Neuron (in vitro differentiated cells): ENCODE measurements around the gene TAF5.

Experiments used
- H2AFZ ChIP-seq: one replicate; pipeline ENCODE4 v1.6.1; 2013; ENCODE audit warnings: low read depth, mild to moderate bottlenecking, inconsistent platforms, low read length, moderate library complexity
- H3K27me3 ChIP-seq: one replicate; pipeline ENCODE4 v1.6.1; 2013; ENCODE audit warnings: low read length; ENCODE audit not compliant: insufficient read depth
- H3K36me3 ChIP-seq: one replicate; pipeline ENCODE4 v1.6.1; 2013; ENCODE audit warnings: low read length; ENCODE audit not compliant: insufficient read depth
- H3K4me1 ChIP-seq: one replicate; pipeline ENCODE4 v1.6.1; 2013; ENCODE audit warnings: low read length; ENCODE audit not compliant: insufficient read depth
- H3K4me3 ChIP-seq: 2 replicates; pipeline ENCODE4 v1.5.1; 2013; ENCODE audit warnings: mild to moderate bottlenecking, low read length, moderate library complexity
- H3K9me3 ChIP-seq: one replicate; pipeline ENCODE4 v1.6.1; 2013; ENCODE audit warnings: low read length

Gene TAF5

GRCh38 chr10:103419101-103419500 lies 51.3 kb downstream of the TAF5 start:
- Histone ChIP-seq H2AFZ (no peak overlapping the region), H3K27me3 (no peaks in the 10 kb centered on the region), H3K4me1 (no peaks in the 10 kb centered on the region), H3K36me3 (peaks cover 89% of the 10 kb centered on the region), H3K4me3 (no peak overlapping the region), H3K9me3 (no peaks in the 10 kb centered on the region)

- no peaks in the 10 kb centered on the region for H3K4me1 ChIP-seq
- no peaks in the 10 kb centered on the region for H3K27me3 ChIP-seq
- H3K4me3 ChIP-seq: no peak overlapping the region
- H2AFZ ChIP-seq: no peak overlapping the region
- peaks cover 79% of the 10 kb centered on the region for H3K36me3 ChIP-seq
- H3K9me3 ChIP-seq: no peaks in the 10 kb centered on the region
Observed at GRCh38 chr10:103423748-103424147, 56.0 kb downstream of the TAF5 start.

- Histone ChIP-seq H3K36me3 (peaks cover 84% of the 10 kb centered on the region), H3K4me1 (no peaks in the 10 kb centered on the region), H3K27me3 (no peaks in the 10 kb centered on the region), H3K9me3 (no peaks in the 10 kb centered on the region), H2AFZ (no peak overlapping the region), H3K4me3 (no peak overlapping the region)
Observed at GRCh38 chr10:103427866-103428265, 60.1 kb downstream of the TAF5 start.

- Histone ChIP-seq H3K4me3 (no peak overlapping the region), H3K4me1 (no peaks in the 10 kb centered on the region), H3K9me3 (no peaks in the 10 kb centered on the region), H2AFZ (no peak overlapping the region), H3K36me3 (peaks cover 82% of the 10 kb centered on the region), H3K27me3 (no peaks in the 10 kb centered on the region)
Observed at GRCh38 chr10:103428989-103429643, 61.3 kb downstream of the TAF5 start.

GRCh38 chr10:103429647-103430046 lies 61.9 kb downstream of the TAF5 start:
- Histone ChIP-seq H3K4me3 (no peak overlapping the region), H3K9me3 (no peaks in the 10 kb centered on the region), H3K36me3 (peaks cover 82% of the 10 kb centered on the region), H2AFZ (no peak overlapping the region), H3K4me1 (no peaks in the 10 kb centered on the region), H3K27me3 (no peaks in the 10 kb centered on the region)

- H3K9me3 ChIP-seq: no peaks in the 10 kb centered on the region
- H3K36me3 ChIP-seq: peaks cover 84% of the 10 kb centered on the region
- no peak overlapping the region for H2AFZ ChIP-seq
- no peak overlapping the region for H3K4me3 ChIP-seq
- H3K4me1 ChIP-seq: no peaks in the 10 kb centered on the region
- H3K27me3 ChIP-seq: no peaks in the 10 kb centered on the region
Observed at GRCh38 chr10:103431902-103432301, 64.1 kb downstream of the TAF5 start.

GRCh38 chr10:103433858-103434257 lies 66.1 kb downstream of the TAF5 start:
- Histone ChIP-seq H3K4me3 (no peak overlapping the region), H3K36me3 (peaks cover 86% of the 10 kb centered on the region), H3K9me3 (no peaks in the 10 kb centered on the region), H2AFZ (no peak overlapping the region), H3K27me3 (no peaks in the 10 kb centered on the region), H3K4me1 (no peaks in the 10 kb centered on the region)
